OCI-LY1 (cell line): ENCODE data around the gene KHDRBS2.

Experiments
- H2AFZ ChIP-seq: fragments of 200-600 bp; sonication (generic), shearing (Covaris generic); 2 replicates; pipeline ENCODE4 v1.6.0; 2014; ENCODE audit warnings: antibody characterized with exemption, mild to moderate bottlenecking, low read length
- H3F3A ChIP-seq: fragments of 200-600 bp; sonication (generic), shearing (Covaris generic); 2 replicates; pipeline ENCODE4 v1.6.0; 2014; ENCODE audit warnings: mild to moderate bottlenecking, antibody characterized with exemption, low read length, moderate library complexity; ENCODE audit not compliant: insufficient read depth
- H3K27ac ChIP-seq: fragments of 200-600 bp; sonication (generic); 2 replicates; pipeline ENCODE4 v1.5.1; 2014; ENCODE audit warnings: low read length, mixed run types, mild to moderate bottlenecking, low read depth; ENCODE audit not compliant: poor library complexity, severe bottlenecking
- H3K27me3 ChIP-seq: fragments of 200-600 bp; sonication (generic); 2 replicates; pipeline ENCODE4 v1.6.0; 2014; ENCODE audit warnings: antibody characterized with exemption, mild to moderate bottlenecking, low read length, moderate library complexity; ENCODE audit not compliant: insufficient read depth
- H3K36me3 ChIP-seq: fragments of 200-600 bp; sonication (generic); 2 replicates; pipeline ENCODE4 v1.6.1; 2014; ENCODE audit warnings: mild to moderate bottlenecking, antibody characterized with exemption, low read length, moderate library complexity, mixed read lengths; ENCODE audit not compliant: insufficient read depth
- H3K4me1 ChIP-seq: fragments of 200-600 bp; sonication (generic); 2 replicates; pipeline ENCODE4 v1.5.1; 2014; ENCODE audit warnings: mild to moderate bottlenecking, low read length, moderate library complexity; ENCODE audit not compliant: insufficient read depth, severe bottlenecking
- H3K4me2 ChIP-seq: fragments of 200-600 bp; sonication (generic), shearing (Covaris generic); 2 replicates; pipeline ENCODE4 v1.6.1; 2014; ENCODE audit warnings: low read length
- H3K4me3 ChIP-seq: fragments of 200-600 bp; sonication (generic); 2 replicates; pipeline ENCODE4 v1.5.1; 2014; ENCODE audit warnings: low read length, low read depth, mild to moderate bottlenecking, mixed read lengths; ENCODE audit not compliant: poor library complexity, severe bottlenecking
- H3K79me2 ChIP-seq: fragments of 200-600 bp; shearing (Covaris generic); 2 replicates; pipeline ENCODE4 v1.6.1; 2016; ENCODE audit warnings: mixed run types, low read length, mixed read lengths; ENCODE audit not compliant: insufficient read depth
- H3K9ac ChIP-seq: fragments of 200-600 bp; sonication (generic), shearing (Covaris generic); 2 replicates; pipeline ENCODE4 v1.6.1; 2014; ENCODE audit warnings: mild to moderate bottlenecking, low read length, mixed read lengths
- H3K9me2 ChIP-seq: fragments of 200-600 bp; sonication (generic), shearing (Covaris generic); 2 replicates; pipeline ENCODE4 v1.6.1; 2014; ENCODE audit warnings: low read depth, mild to moderate bottlenecking, low read length, mixed read lengths
- H3K9me3 ChIP-seq: fragments of 200-600 bp; shearing (Covaris generic); 2 replicates; pipeline ENCODE4 v1.6.1; 2014; ENCODE audit warnings: low read length, mixed read lengths
- H4K20me1 ChIP-seq: fragments of 200-600 bp; sonication (generic), shearing (Covaris generic); 2 replicates; pipeline ENCODE4 v1.6.0; 2016; ENCODE audit warnings: mild to moderate bottlenecking, low read length; ENCODE audit not compliant: insufficient read depth
- CTCF ChIP-seq: fragments of 200-600 bp; sonication (generic), shearing (Covaris generic); IDR thresholded peaks from 2 replicates; pipeline ENCODE4 v1.5.1; 2017; ENCODE audit warnings: mild to moderate bottlenecking, antibody characterized with exemption, low read length, moderate library complexity, mixed read lengths
- EZH2 ChIP-seq: fragments of 200-600 bp; sonication (generic), shearing (Covaris generic); IDR thresholded peaks from 2 replicates; pipeline ENCODE4 v1.8.0; 2017; ENCODE audit warnings: borderline replicate concordance, mixed run types, mild to moderate bottlenecking, antibody characterized with exemption, low read length, moderate library complexity, mixed read lengths

Gene KHDRBS2

GRCh38 chr6:62280099-62280498, 5.9 kb downstream of the KHDRBS2 start:
- no peaks in the 10 kb centered on the region for H3K27me3 ChIP-seq
- no peaks in the 10 kb centered on the region for H3K9me2 ChIP-seq
- no peaks in the 10 kb centered on the region for H3F3A ChIP-seq
- no peak overlapping the region for H3K4me3 ChIP-seq
- TF ChIP-seq EZH2 (no peak), CTCF (no peak)
- no peaks in the 10 kb centered on the region for H4K20me1 ChIP-seq
- no peak overlapping the region for H3K27ac ChIP-seq
- H3K79me2 ChIP-seq = no peaks in the 10 kb centered on the region
- no peaks in the 10 kb centered on the region for H3K9me3 ChIP-seq
- no peak overlapping the region for H3K4me2 ChIP-seq
- H2AFZ ChIP-seq = no peak overlapping the region
- H3K36me3 ChIP-seq = no peaks in the 10 kb centered on the region
- H3K9ac ChIP-seq = no peak overlapping the region
- H3K4me1 ChIP-seq = no peaks in the 10 kb centered on the region

GRCh38 chr6:62272114-62272513, 13.9 kb downstream of the KHDRBS2 start:
- no peaks in the 10 kb centered on the region for H3K9me2 ChIP-seq
- no peaks in the 10 kb centered on the region for H3K36me3 ChIP-seq
- H3K79me2 ChIP-seq = no peaks in the 10 kb centered on the region
- no peaks in the 10 kb centered on the region for H3K27me3 ChIP-seq
- H3K4me1 ChIP-seq = no peaks in the 10 kb centered on the region
- no peak overlapping the region for H2AFZ ChIP-seq
- no peaks in the 10 kb centered on the region for H3F3A ChIP-seq
- no peak overlapping the region for H3K4me3 ChIP-seq
- no peak overlapping the region for H3K9ac ChIP-seq
- no peak for TF ChIP-seq EZH2
- no peak for TF ChIP-seq CTCF
- H4K20me1 ChIP-seq = no peaks in the 10 kb centered on the region
- no peaks in the 10 kb centered on the region for H3K9me3 ChIP-seq
- H3K4me2 ChIP-seq = no peak overlapping the region
- no peak overlapping the region for H3K27ac ChIP-seq

- H3K4me3 ChIP-seq = no peak overlapping the region
- H3K4me1 ChIP-seq = no peaks in the 10 kb centered on the region
- H3K79me2 ChIP-seq = no peaks in the 10 kb centered on the region
- H3K27ac ChIP-seq = no peak overlapping the region
- H4K20me1 ChIP-seq = no peaks in the 10 kb centered on the region
- no peaks in the 10 kb centered on the region for H3K9me2 ChIP-seq
- no peaks in the 10 kb centered on the region for H3K9me3 ChIP-seq
- H3K27me3 ChIP-seq = no peaks in the 10 kb centered on the region
- no peak overlapping the region for H3K9ac ChIP-seq
- H3K36me3 ChIP-seq = no peaks in the 10 kb centered on the region
- no peak overlapping the region for H2AFZ ChIP-seq
- H3F3A ChIP-seq = no peaks in the 10 kb centered on the region; the same call in 1 of the 2 replicates
- H3K4me2 ChIP-seq = no peak overlapping the region
- TF ChIP-seq EZH2 = no peak
- TF ChIP-seq CTCF = no peak
Observed at GRCh38 chr6:62265906-62266525, 20.0 kb downstream of the KHDRBS2 start.
